HS-5 (cell line): ENCODE measurements around the gene RRM1.
A peak's percentile ranks its signal among the peaks of the same experiment; 100 is the strongest.
"Not testable (repeated sequence)": the region's sequence is repeated elsewhere in the genome, so short reads cannot be mapped to it uniquely, and the experiment has no call there.

ENCODE experiments used
- DNase-seq: peaks from one replicate; pipeline ENCODE4 v3.0.0-alpha.2; 2012; ENCODE audit warnings: low read depth

The RRM1 gene

DNA sequence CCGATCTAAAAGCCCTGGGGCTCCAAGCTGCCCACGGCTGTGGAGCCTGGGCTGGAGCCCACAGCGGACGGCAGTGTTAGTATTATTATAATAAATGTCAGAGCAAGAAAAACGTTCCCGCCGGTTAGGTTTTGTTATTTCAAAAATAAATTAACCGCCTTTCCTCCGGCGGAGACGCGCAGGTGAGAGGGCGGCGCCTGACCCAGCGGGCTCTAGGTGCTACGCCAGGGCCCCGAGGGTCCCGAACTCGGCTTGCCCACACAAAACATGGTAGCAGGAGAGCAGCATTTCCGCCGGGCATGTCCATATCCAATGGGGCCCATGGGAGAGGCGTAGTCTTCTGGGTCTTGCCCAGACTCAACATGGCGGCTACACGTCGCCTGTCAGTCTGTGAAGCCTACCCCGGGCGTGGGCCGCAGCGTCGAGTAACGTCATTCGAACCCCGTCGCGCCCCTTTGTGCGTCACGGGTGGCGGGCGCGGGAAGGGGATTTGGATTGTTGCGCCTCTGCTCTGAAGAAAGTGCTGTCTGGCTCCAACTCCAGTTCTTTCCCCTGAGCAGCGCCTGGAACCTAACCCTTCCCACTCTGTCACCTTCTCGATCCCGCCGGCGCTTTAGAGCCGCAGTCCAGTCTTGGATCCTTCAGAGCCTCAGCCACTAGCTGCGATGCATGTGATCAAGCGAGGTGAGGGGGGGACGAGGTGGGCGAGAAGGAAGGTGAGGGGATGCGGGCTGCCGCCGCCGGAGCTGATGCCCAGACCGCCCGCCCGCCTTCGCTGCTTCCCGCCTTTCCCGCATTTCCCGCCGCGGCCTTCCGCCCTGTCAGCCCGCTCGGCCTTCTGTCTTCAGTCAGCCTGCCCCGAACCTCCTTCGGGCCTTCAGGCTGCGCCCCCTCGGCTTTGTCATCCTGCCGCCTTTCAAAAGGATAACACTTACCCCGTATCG, at the start of gene RRM1:
Gene RRM1, plus strand, starts transcription at position 452 of the 944 bp plus-strand sequence. Its CDS starts 214 bp downstream, at position 666.
- peak; percentile 76 for DNase-seq

DNA sequence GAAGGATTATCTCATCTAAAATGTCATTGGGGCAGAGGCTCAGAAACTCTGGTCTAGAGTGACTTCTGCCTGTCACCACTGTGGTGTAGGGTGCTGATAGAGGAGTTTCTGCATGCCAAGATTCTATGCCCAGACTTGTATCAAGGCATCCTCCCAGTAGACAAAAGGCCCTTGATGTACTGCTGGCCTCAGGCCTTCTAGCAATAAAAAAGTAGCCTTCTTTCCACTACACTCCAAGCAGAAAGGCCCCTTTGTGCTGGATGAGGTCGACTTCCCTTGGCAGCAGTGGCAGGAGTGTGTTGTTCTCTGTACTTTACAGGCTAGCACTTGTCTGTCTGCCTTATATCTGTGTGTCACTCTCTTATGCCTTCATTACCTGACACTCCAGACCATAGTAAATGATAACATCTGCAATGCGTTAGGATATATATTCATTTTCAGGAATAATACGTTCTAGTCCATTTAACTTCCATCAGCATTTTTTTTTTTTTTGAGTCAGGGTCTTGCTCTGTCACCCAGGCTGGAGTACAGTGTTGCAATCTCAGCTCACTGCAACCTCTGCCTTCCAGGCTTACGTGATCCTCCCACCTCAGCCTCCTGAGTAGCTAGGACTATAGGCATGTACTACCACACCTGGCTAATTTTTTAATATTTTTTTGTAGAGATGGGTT, 49.5 kb upstream of the RRM1 start:
- DNase-seq, result no peak

DNA sequence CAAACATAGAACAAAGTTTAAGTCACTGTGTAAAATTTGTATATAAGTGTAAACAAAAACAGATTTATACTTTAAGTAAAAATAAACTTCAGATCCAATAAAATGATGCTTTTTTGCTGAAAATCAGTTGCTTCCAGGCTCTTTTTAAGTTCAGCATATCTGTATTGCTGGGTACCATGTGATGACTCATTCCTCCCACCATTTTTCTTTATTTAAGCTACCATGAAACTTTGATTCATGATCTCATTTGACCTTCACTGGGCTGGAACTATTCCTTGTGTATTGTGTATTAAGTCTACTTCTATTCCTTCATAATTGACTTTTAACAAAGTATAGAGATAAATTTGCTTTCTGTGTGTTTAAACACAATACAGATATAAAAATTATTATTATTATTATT, 46.3 kb upstream of the RRM1 start:
- no peak for DNase-seq

DNA sequence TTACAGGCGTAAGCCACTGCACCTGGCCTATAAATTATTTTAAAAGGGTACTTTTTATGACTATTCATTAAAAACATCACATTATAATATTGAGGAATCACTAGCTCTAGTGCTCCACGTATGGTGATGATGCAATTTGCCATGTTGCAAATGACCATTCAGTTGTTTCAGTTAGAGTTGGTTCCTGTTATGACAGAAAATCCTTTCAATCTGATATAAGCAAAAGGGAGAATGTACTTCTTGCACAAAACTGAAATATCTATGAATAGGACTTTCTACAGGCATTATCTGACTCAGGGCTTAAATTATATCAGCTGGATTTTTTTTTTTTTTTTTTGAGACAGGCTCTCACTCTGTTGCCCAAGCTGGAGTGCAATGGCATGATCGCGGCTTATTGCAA, 45.6 kb upstream of the RRM1 start:
- no peak for DNase-seq

DNA sequence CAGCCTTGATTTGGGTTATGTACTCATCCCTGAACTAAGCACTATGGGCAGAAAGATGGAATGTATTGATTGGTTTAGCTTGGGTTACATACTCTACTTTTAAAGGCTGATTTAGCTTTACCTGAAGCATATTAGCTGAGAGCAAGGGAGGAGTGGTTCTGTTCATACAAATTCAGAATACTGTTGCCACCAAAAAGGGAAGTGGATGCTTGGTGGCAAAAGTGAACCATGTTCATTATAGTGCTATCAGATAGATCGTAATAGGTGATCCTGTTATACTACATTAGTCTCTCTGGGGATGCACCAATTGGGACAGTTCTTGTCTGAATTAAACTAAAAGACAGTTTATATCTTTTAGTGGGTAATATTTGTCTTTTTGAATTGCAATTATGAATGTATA, 44.5 kb upstream of the RRM1 start:
- DNase-seq, result no peak

DNA sequence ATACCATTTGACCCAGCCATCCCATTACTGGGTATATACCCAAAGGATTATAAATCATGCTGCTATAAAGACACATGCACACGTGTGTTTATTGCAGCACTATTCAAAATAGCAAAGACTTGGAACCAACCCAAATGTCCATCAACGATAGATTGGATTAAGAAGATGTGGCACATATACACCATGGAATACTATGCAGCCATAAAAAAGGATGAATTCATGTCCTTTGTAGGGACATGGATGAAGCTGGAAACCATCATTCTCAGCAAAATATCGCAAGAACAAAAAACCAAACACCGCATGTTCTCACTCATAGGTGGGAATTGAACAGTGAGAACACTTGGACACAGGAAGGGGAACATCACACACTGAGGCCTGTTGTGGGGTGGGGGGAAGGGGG, 41.4 kb upstream of the RRM1 start:
- DNase-seq, result not testable (repeated sequence)

DNA sequence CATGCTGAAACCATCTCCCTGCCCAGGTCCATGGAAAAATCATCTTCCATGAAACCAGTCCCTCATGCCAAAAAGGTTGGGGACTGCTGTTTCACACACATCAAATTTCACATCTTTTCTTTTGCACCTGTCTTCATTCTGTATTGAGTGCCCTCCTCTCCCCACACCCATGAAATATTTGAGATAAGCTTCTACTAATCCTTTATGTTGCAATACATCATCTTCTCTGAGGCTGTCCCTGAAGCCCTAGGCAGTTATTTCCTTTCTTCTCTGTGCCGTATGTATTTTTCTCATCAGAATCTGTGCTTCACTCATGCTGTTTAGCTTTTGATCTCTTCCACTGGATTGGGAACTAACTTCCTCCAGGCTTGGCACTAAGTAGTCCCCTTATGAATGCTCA, 40.0 kb upstream of the RRM1 start:
- no peak for DNase-seq

DNA sequence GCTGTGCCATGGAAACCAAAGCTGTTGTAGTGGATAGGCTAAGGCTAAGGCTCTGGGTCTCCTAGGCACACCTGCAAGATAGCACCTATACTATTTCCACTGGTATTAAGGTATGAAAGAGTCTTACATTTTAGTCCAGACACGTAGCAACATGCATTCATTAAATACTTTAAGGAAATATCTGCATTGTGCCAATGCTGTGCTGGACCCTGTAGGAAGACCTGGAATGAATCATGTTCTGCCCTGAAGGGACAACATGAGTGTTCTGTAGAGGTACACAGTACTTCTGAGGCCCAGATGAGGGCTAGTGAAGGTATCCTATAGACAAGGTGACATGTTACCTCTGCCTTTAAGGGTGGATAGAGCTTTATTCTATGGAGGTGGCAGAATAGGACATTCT, 35.2 kb upstream of the RRM1 start:
- DNase-seq, result no peak

DNA sequence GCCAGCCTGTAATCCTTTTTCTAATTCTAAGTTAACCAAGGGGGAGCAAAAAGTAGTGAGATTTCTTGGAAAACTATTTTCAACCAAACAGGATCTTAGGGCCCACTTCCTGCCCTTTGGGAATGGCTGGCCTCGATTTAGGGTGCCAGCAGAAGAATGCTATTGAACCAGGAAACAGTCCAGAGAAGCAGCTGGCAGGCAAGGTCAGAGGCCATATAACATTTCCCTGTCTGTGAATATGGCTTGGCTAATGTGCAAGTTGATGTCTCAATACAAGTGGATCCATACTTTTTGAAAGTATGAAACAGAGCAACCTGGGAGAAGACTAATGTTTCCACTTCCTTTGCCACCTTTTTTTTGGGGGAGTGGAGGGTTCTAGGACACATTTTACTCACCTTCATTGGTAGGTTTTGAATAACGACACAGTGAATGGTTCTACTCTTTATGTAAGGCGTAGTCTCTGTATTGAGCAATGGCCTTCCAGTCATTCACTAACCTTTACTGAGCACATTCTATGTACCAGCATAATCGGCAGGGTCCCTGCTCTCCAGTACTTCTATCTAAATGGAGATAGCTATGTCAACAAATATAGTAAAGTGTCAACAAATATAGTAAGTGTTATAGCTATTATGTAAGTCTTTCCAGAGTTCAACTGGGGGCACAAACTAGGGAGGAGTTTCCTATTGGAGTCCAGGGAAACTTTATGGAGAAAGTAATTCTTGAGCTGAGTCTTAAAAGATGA, 34.2 kb upstream of the RRM1 start:
- DNase-seq, result no peak

DNA sequence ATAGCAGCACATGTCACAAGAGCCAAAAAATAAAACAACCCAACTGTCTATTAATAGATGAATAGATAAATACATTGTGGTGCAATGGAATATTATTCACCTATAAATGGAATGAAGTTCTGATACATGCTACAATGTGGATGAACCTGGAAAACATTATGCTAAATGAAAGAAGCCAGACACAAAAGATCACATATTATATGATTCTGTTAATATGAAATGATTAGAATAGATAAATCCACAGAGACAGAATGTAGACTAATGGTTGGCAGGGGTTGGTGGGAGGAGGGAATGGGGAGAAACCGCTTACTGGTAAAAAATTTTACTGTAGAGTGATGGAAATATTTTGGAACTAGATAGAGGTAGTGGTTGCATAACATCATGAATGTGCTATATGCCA, 32.9 kb upstream of the RRM1 start:
- DNase-seq, result no peak

DNA sequence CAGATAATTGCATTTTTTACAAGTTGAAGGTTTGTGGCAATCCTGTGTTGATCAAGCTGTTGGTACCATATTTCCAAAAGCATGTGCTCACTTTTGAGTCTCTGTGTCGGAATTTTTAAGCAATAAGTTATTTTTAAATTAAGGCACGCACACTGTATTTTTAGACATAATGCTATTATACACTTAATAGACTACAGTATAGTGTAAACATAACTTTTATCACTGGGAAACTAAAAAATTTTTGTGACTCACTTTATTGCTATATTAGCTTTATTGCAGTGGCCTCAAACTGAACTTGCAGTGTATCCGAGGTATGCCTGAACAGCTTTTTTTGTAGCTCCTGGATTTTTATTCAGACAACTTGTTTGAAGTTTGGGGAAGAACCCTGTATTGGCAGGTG, 31.3 kb upstream of the RRM1 start:
- DNase-seq, result no peak

DNA sequence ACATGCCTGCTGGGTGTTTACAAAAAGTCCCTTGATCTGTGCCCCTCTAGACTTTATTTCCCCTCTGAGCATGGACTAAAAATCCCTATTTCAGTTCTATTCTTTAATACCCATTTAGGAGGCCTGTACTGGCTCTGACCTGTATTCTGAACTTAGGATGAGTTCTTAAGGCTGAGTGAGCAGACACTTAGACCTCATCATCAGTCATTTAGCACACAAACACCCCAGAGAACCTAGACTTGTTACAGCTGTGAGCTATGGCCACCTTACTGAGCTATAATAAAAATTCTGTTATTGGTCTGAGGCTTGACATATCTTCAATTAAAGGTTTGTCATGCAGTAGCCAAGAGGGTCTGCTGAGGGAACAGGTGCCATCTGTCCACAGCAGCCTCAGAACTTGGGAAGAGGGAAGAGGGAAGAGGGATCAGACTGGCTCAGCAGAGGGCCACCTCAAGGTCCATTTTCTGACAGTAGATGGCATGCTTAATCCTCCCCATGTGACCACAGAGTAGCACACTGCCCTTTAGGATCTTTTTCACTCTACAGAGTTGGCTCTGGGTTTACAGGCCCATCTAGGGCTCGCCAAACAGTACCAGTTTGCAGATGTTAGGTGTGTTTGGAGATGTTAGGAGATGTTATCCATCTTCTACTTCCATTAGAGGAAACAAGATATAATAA, 30.2 kb upstream of the RRM1 start:
- DNase-seq, result no peak

DNA sequence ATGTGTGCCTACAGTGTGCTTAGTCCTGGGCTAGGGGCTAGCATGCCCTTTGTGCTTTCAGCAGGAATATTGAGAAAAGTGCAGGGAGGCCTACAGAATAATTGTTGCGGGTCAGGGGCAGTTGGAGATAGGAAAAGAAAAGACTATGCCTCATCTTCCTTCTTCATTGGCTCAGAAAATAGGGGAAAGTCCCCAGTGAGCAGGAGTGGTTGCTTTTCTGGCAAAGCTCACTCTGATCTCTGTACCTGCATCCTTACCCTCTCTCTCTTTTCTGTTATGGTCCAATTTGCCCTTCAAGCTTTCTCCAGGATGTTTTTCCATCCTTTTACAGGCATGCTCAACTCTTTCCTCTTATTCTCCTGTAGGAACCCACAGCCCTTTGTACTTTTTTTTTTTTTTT, 29.5 kb upstream of the RRM1 start:
- no peak for DNase-seq

DNA sequence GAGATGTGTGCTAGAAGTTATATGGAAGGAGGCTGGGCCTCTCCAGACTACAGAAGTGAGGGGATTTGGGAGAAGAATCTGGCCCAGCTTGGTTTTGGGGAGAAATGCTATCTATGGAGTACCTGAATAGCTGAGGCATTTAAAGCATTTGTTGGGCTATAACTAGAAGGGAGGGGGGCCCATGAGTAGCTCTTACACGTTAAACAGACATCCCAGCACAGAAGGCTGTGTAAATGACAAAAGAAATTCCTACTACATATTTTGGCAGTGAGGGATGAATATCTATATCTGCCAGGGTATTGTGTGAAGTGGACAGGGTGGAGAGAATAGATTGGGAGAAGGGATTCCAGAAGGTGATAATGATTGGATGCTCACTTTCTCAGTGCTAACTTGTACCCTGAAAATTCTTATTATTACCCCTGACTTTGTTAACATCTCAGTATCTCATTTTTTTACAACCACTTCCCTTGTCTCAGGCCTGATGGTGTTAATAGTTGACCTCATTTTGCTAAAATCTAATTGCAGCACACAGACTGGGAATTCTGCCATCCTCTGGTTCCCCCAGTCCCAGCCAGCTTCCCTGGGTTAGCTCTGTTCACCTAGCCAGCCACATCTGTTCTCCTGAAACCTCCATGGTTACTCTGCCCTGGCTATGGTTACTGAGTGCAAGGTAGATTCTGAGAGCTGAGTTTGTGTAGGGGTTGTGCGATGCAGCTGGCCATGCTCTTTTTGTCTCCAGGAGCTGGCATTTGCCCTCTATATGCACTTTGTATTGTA, 28.8 kb upstream of the RRM1 start:
- no peak for DNase-seq

DNA sequence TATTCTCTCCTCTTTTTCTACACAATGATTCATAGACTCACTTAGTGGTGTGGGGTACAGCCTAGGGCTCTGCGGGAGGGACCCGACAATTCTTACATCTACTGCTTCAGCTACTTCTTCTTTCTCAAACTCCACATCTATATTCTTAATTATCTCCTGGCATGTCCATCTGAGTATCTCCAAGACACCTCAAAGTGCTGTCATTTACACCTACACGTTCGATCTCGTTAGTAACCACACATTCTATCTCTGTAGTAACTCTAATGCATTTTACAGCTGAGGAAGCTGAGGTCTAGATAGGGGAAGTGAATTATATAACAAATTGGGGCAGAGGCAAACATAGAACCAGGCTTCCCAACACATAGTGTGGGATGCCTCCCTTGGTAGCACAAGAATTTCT, 27.7 kb upstream of the RRM1 start:
- DNase-seq, result no peak

DNA sequence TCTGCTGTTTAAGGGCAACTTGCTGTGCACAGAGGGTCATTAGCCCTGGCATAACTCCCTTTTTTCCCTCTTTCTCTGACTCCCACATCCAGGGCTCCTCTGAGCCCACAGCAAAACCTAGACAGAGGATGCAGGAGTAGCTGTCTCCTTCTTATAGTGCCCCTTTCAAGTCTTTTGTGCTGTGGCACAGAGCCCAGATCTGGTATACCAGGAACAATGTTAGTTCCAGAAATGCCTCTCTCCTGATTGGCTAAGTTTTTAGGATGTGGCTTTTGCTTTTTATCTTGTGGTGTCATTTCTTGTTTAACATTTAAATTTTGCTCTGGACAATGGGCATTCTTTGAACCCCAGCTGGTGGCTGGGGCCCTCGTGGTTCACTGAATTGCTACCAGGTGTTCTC, 25.6 kb upstream of the RRM1 start:
- DNase-seq, result no peak

DNA sequence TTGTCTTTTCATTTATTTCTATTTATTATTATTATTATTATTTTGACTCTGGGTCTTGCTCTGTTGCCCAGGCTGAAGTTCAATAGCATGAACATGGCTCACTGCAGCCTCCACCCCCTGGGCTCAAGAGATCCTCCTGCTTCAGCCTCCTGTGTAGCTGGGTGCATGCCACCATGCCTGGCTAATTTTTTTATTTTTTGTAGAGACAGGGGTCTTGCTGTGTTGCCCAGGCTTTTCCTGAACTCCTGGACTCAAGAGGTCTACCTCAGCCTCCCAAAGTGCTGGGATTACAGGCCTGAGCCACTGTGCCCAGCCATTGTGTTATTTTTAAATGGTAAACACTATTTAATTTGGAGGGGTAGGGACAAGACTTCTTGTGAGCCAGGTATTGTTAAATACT, 23.3 kb upstream of the RRM1 start:
- DNase-seq, result no peak

DNA sequence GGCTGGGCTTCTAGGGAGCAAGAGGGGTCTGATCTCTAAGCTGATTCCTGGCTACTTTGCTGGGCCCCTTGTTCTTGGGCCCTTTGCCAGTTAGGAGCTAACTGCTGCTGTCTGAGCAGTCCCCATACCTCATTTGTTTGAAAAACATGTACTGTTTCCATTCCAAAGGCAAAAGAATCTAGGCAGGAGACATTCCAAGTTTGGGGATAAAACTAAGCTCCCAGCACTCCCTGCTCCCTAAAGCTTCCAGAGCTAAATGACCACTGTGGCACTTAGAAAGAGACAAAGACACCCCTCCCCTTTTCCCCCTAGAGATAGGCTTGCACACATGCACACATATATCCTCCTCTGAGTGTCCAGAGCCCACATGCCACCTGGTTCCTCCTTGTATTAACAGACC, 22.7 kb upstream of the RRM1 start:
- DNase-seq, result no peak

DNA sequence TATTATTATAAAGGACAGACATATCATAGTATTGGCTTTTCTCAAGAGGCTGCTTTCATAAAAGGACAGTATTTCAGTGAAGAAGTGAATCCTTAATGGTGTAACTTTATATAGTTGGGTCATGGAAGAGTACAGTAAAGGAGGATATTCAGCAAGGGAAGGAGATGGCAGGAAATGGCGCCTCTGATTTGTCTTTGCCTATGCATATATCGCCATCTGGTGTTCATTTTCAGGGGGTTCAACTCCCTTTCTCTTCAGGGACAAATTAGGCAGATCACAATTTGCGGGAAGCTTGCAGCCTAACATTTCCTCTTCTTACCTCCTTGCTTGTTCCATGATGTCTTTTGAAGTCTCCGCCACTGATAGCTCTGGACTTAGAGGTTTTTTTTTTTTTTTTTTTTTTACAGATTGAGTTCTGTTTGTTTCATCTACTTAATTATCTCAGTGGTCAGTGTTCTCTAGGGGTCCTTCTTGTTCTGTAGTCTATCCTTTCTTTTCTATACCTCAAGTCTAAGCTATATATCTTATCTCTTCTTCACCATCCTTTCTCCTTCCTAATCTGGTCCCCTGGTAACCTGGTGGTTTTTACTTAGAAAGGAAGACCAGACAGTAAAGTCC, 21.8 kb upstream of the RRM1 start:
- DNase-seq, result peak; percentile 50

DNA sequence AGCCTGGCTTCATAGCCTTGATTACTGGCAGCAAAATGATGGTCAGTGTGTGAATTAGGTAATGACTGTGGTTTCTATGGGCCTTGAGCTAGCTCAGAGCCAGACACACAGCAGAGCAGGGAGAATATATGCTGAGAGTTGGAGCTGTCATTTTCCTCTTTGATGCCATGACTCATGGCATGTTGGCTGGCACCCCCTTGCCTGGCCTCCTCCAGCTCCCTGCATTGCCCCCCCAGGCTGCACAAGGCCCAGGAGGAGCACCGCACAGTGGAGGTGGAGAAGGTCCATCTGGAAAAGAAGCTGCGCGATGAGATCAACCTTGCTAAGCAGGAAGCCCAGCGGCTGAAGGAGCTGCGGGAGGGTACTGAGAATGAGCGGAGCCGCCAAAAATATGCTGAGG, 20.3 kb upstream of the RRM1 start:
- no peak for DNase-seq

DNA sequence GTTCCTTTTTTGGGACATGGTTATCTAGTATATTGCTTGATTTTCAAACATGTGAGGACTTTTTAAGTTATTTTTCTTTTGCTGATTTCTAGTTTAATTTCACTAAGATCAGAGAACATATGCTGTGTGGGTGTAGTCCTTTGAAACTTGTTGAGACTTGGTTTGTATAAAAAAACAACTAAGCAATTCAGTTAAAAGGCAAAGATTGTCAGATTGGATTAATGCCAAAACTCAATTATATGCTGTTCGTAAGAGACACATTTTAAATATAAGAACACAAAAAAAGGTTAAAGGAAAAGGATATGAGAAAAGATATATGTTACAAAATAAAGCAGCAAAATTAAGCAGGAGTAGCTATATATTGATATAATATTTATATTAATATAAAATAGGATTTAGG, 17.8 kb upstream of the RRM1 start:
- no peak for DNase-seq
